ENCODE results near the gene KIR3DL3.
"Not testable (repeated sequence)": the region's sequence is repeated elsewhere in the genome, so short reads cannot be mapped to it uniquely, and the experiment has no call there.

Gene KIR3DL3

DNA sequence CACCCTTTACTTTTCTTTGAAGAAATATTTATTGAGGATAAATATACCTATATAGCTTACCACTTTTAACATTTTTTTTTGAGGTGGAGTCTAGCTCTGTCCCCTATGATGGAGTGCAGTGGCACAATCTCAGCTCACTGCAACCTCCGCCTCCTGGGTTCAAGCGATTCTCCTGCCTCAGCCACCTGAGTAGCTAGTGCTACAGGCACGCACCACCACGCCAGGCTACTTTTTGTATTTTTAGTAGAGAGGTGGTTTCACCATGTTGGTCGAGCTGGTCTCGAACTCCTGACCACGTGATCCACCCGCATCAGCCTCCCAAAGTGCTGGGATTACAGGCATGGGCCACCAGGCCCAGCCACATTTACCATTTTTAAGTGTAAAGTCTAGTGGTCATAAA lies 51.6 kb downstream of the KIR3DL3 start:
- DNase-seq (ENCODE audit: low read depth in 3 of 3, low spot score in 1 of 3), result not testable (repeated sequence)

DNA sequence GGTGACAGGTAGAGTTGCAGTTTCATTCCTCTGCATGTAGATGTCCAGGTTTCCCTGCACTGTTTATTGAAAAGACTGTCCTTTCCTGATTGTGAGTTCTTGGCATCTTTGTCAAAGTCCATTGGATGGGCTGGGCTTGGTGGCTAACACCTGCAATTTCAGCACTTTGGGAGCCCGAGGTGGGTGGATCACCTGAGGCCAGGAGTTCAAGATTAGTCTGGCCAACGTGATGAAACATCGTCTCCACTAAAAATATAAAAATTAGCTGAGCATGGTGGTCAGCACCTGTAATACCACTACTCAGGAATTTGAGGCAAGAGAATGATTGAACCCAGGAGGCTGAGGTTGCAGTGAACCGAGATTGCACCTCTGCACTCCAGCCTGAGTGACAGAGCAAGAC lies 53.6 kb downstream of the KIR3DL3 start:
- not testable (repeated sequence) for DNase-seq (ENCODE audit: low read depth in 3 of 3, low spot score in 1 of 3)

DNA sequence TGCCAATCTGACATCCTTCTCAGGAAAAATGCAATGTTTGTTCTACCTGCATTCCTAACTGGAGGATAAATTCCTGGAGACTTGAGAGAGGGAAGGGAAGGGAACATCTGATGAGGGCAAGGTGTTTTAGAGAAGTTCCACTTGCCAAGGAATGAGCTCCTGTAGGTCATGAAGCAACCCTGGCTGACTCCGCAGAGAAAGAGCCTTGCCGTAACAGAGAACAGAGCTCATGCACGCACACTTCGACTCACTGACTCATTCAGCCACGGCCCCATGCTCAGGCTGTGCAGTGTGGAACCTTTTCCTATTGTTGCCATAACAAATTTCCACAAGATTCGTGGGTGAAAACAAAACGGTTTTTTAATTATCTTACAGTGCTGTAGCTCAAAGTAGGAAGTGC lies 54.7 kb downstream of the KIR3DL3 start:
- not testable (repeated sequence) for DNase-seq (ENCODE audit: low read depth in 3 of 3, low spot score in 1 of 3)

GRCh38 chr19:54782916-54783315 lies 58.7 kb downstream of the KIR3DL3 start:
- not testable (repeated sequence) for DNase-seq (ENCODE audit: low read depth in 3 of 3, low spot score in 1 of 3)

All from stimulated activated CD4-positive, alpha-beta T cell treated with anti-CD3 and anti-CD28 coated beads, TNF-alpha, amount 100 ng/mL, for 1 hour (primary cell).